Astrocyte (in vitro differentiated cells and primary cell): Measurements from ENCODE around the gene PRKCA. TPM values are rescaled to one million over a fixed set of nuclear protein-coding genes. Genes with fewer than 3 reads are reported as not detected.

ENCODE experiments used
- DNase-seq: peaks from one replicate; pipeline ENCODE4 v3.0.0-alpha.2; 2010; ENCODE audit warnings: low read depth
- FAIRE-seq: peaks from 2 replicates; lab custom pipeline; 2011; peaks lifted over from hg19 to GRCh38; lab: Jason Lieb, UNC
- H2AFZ ChIP-seq: 2 replicates; pipeline ENCODE4 v1.6.0; 2012; ENCODE audit warnings: low read depth, low read length, inconsistent platforms
- H3K27ac ChIP-seq: 2 replicates; pipeline ENCODE4 v1.5.1; 2011; ENCODE audit warnings: low read depth, low read length, inconsistent platforms
- H3K27me3 ChIP-seq: 2 replicates; pipeline ENCODE4 v1.6.0; 2011; ENCODE audit warnings: low read length, inconsistent platforms; ENCODE audit not compliant: insufficient read depth
- H3K36me3 ChIP-seq: 2 replicates; pipeline ENCODE4 v1.5.1; 2011; ENCODE audit warnings: low read length, inconsistent platforms; ENCODE audit not compliant: insufficient read depth
- H3K4me1 ChIP-seq: 2 replicates; pipeline ENCODE4 v1.5.1; 2011; ENCODE audit warnings: low read length, inconsistent platforms; ENCODE audit not compliant: insufficient read depth
- H3K4me2 ChIP-seq: 2 replicates; pipeline ENCODE4 v1.6.0; 2012; ENCODE audit warnings: low read length, inconsistent platforms
- H3K4me3 ChIP-seq: 2 replicates; pipeline ENCODE4 v1.5.1; 2011; ENCODE audit warnings: low read depth, mild to moderate bottlenecking, low read length, inconsistent platforms; ENCODE audit not compliant: insufficient read depth
- H3K79me2 ChIP-seq: 2 replicates; pipeline ENCODE4 v1.6.0; 2012; ENCODE audit warnings: mild to moderate bottlenecking, low read length, inconsistent platforms; ENCODE audit not compliant: insufficient read depth
- H3K9ac ChIP-seq: 2 replicates; pipeline ENCODE4 v1.6.0; 2012; ENCODE audit warnings: mild to moderate bottlenecking, low read length, inconsistent platforms
- H3K9me3 ChIP-seq: 2 replicates; pipeline ENCODE4 v1.5.1; 2012; ENCODE audit warnings: low read depth, mild to moderate bottlenecking, low read length, inconsistent platforms; ENCODE audit not compliant: insufficient read depth
- H4K20me1 ChIP-seq: 2 replicates; pipeline ENCODE4 v1.6.0; 2012; ENCODE audit warnings: low read length, inconsistent platforms; ENCODE audit not compliant: insufficient read depth
- H3K27ac Mint-ChIP-seq: one replicate; pipeline ENCODE4 v1.8.0; 2021; ENCODE audit warnings: mild to moderate bottlenecking, mixed read lengths; ENCODE audit not compliant: unreplicated experiment
- H3K27me3 Mint-ChIP-seq: one replicate; pipeline ENCODE4 v1.8.0; 2021; ENCODE audit warnings: low read depth, mixed read lengths; ENCODE audit not compliant: unreplicated experiment
- H3K36me3 Mint-ChIP-seq: one replicate; pipeline ENCODE4 v1.8.0; 2021; ENCODE audit warnings: low read depth, mixed read lengths; ENCODE audit not compliant: unreplicated experiment
- H3K4me1 Mint-ChIP-seq: one replicate; pipeline ENCODE4 v1.8.0; 2021; ENCODE audit warnings: low read depth, mixed read lengths; ENCODE audit not compliant: unreplicated experiment
- H3K4me3 Mint-ChIP-seq: one replicate; pipeline ENCODE4 v1.8.0; 2021; ENCODE audit warnings: mild to moderate bottlenecking, moderate library complexity, mixed read lengths; ENCODE audit not compliant: unreplicated experiment
- H3K9me3 Mint-ChIP-seq: one replicate; pipeline ENCODE4 v1.8.0; 2021; ENCODE audit warnings: mild to moderate bottlenecking, mixed read lengths; ENCODE audit not compliant: unreplicated experiment
- EZH2 ChIP-seq: IDR thresholded peaks from 2 replicates; pipeline ENCODE4 v1.6.1; 2012; ENCODE audit warnings: mild to moderate bottlenecking, low read length, inconsistent platforms; ENCODE audit not compliant: insufficient read depth
- total RNA-seq: library from RNA; stranded (reverse); gene quantifications from 2 replicates; pipeline ENCODE4 v1.2.1, GENCODE V29; 2021
- TF ChIP-seq, protein P1 (sequence below): IDR thresholded peaks from 2 replicates; pipeline ENCODE4 v1.5.1; 2011; ENCODE audit warnings: low read depth, mild to moderate bottlenecking, inconsistent platforms, low read length, moderate library complexity; ENCODE audit not compliant: insufficient read depth

The PRKCA gene
- total RNA-seq, 1 donor from 2014 or later = 49.9 TPM

DNA sequence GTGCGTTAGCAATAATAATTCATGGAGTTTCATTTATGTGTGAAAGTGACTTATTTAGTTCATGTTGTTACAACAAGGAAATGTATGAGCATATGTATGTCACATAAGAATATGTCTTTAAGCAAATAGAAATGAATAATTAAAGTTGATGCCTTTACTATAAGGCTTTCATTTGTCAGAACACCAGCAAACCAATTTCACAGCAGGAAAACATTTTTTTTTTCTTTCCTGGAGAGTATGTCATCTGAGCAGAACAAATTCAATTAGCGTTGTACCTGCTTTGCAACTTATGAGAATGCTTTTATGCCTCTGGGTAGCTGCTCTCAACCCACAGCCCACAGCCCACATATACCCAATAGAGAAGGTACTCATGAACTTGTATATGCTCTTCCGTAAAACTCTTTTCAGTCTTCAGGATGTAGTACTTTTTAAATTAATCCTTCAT is 46.9 kb upstream of the PRKCA start:
- H4K20me1 ChIP-seq = no peaks in the 10 kb centered on the region
- no peak overlapping the region for H3K9ac ChIP-seq
- no peaks in the 10 kb centered on the region for H3K4me1 ChIP-seq
- no peaks in the 10 kb centered on the region for H3K36me3 Mint-ChIP-seq
- no peak for FAIRE-seq
- no peaks in the 10 kb centered on the region for H3K9me3 Mint-ChIP-seq
- H3K27me3 Mint-ChIP-seq = peaks cover 1% of the 10 kb centered on the region
- no peak overlapping the region for H3K4me2 ChIP-seq
- no peaks in the 10 kb centered on the region for H3K36me3 ChIP-seq
- no peaks in the 10 kb centered on the region for H3K9me3 ChIP-seq
- no peaks in the 10 kb centered on the region for H3K27me3 ChIP-seq
- no peak overlapping the region for H3K4me3 ChIP-seq
- no peak overlapping the region for H2AFZ ChIP-seq
- H3K79me2 ChIP-seq = no peaks in the 10 kb centered on the region
- TF ChIP-seq EZH2 = no peak
- TF ChIP-seq, protein P1, sequence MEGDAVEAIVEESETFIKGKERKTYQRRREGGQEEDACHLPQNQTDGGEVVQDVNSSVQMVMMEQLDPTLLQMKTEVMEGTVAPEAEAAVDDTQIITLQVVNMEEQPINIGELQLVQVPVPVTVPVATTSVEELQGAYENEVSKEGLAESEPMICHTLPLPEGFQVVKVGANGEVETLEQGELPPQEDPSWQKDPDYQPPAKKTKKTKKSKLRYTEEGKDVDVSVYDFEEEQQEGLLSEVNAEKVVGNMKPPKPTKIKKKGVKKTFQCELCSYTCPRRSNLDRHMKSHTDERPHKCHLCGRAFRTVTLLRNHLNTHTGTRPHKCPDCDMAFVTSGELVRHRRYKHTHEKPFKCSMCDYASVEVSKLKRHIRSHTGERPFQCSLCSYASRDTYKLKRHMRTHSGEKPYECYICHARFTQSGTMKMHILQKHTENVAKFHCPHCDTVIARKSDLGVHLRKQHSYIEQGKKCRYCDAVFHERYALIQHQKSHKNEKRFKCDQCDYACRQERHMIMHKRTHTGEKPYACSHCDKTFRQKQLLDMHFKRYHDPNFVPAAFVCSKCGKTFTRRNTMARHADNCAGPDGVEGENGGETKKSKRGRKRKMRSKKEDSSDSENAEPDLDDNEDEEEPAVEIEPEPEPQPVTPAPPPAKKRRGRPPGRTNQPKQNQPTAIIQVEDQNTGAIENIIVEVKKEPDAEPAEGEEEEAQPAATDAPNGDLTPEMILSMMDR = no peak
- H3K4me1 Mint-ChIP-seq = no peaks in the 10 kb centered on the region
- DNase-seq = no peak
- no peak overlapping the region for H3K27ac ChIP-seq
- H3K27ac Mint-ChIP-seq = no peak overlapping the region
- H3K4me3 Mint-ChIP-seq = no peak overlapping the region

DNA sequence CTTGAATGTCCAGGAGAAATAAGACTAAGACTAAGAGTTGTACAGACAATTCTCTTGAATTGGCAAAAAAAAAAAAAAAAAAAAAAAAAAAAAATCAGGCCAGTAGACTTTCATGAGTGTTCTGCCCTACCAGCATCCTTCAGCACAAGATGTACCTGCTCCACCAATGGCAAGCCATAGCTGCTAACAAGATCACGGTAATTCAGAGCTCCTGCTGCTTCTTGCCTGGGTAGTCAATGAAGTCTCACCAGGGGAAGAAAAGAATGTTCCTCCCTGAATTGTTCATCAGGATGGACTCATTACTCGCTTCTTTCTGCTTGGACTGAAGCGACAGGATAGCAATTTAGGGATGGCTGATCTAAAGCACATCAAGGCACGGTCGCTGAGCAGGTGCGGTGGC is 42.1 kb upstream of the PRKCA start:
- no peak overlapping the region for H3K27ac Mint-ChIP-seq

DNA sequence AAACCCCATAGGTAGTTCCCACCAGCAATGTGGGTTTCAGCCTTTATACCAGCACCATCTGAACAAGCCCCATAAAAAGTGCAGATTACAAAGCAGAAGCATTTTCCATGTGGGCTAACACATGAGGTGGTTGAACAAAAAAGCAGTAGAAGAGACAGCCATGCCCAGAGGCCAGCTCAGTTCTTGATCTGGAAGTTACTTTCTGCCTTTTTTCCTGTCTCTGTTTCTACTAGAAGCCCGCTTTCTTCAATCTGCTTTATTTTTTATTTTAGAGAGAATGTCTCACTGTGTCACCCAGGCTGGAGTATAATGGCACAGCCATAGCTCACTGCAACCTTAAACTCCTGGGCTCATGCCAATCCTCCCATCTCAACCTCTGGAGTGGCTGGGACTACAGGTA is 41.7 kb upstream of the PRKCA start:
- Histone ChIP-seq H3K27me3 (no peaks in the 10 kb centered on the region), H3K79me2 (no peaks in the 10 kb centered on the region), H3K36me3 (no peaks in the 10 kb centered on the region), H4K20me1 (no peaks in the 10 kb centered on the region), H3K4me1 (no peaks in the 10 kb centered on the region), H3K9ac (no peak overlapping the region), H3K9me3 (no peaks in the 10 kb centered on the region), H3K4me3 (no peak overlapping the region), H3K4me2 (no peak overlapping the region), H2AFZ (no peak overlapping the region), H3K27ac (no peak overlapping the region)
- TF ChIP-seq EZH2 = no peak
- TF ChIP-seq, protein P1 = no peak
- Mint-ChIP-seq H3K4me1 (no peaks in the 10 kb centered on the region), H3K36me3 (no peaks in the 10 kb centered on the region), H3K27me3 (peaks cover 3% of the 10 kb centered on the region), H3K9me3 (no peaks in the 10 kb centered on the region), H3K4me3 (no peak overlapping the region), H3K27ac (no peak overlapping the region)
- DNase-seq (no peak), FAIRE-seq (no peak)

More for the DNA sequence above, 42.1 kb upstream of the PRKCA start:
- Histone ChIP-seq H3K4me2 (no peak overlapping the region), H3K9me3 (no peaks in the 10 kb centered on the region), H3K4me3 (no peak overlapping the region), H3K79me2 (no peaks in the 10 kb centered on the region), H3K36me3 (no peaks in the 10 kb centered on the region), H3K27ac (no peak overlapping the region), H3K9ac (no peak overlapping the region), H3K4me1 (no peaks in the 10 kb centered on the region), H4K20me1 (no peaks in the 10 kb centered on the region), H3K27me3 (no peaks in the 10 kb centered on the region), H2AFZ (no peak overlapping the region)
- DNase-seq = no peak
- FAIRE-seq = no peak
- Mint-ChIP-seq H3K27me3 (peaks cover 3% of the 10 kb centered on the region), H3K4me3 (no peak overlapping the region), H3K36me3 (no peaks in the 10 kb centered on the region), H3K4me1 (no peaks in the 10 kb centered on the region), H3K9me3 (no peaks in the 10 kb centered on the region)
- TF ChIP-seq, protein P1 = no peak
- no peak for TF ChIP-seq EZH2
